NCI-H526 treated with DMSO at 0.1 percent for 48 hours (cell line): ENCODE measurements around the gene RNF144B.
"Not testable (repeated sequence)": the region's sequence is repeated elsewhere in the genome, so short reads cannot be mapped to it uniquely, and the experiment has no call there.

ENCODE experiments used
- DNase-seq: peaks from one replicate; lab custom pipeline; 2025; lab: John Stamatoyannopoulos, UW

RNF144B gene

GRCh38 chr6:18445228-18445627, 58.1 kb downstream of the RNF144B start:
- no peak for DNase-seq

GRCh38 chr6:18446771-18447170, 59.6 kb downstream of the RNF144B start:
- no peak for DNase-seq

- no peak for DNase-seq
These were observed 60.4 kb downstream of the RNF144B start for GRCh38 chr6:18447552-18447951.

GRCh38 chr6:18451756-18452155, 64.6 kb downstream of the RNF144B start:
- no peak for DNase-seq

GRCh38 chr6:18454446-18454845, 67.3 kb downstream of the RNF144B start:
- no peak for DNase-seq

GRCh38 chr6:18457065-18457737, 70.1 kb downstream of the RNF144B start:
- DNase-seq, result no peak

GRCh38 chr6:18458086-18458485, 70.9 kb downstream of the RNF144B start:
- DNase-seq, result not testable (repeated sequence)

- no peak for DNase-seq
These were observed 76.3 kb downstream of the RNF144B start for GRCh38 chr6:18463429-18463828.

GRCh38 chr6:18464176-18464575, 77.0 kb downstream of the RNF144B start:
- DNase-seq, result no peak

- no peak for DNase-seq
These were observed 78.4 kb downstream of the RNF144B start for GRCh38 chr6:18465410-18466154.

GRCh38 chr6:18467741-18468502, 80.8 kb downstream of the RNF144B start:
- no peak for DNase-seq

GRCh38 chr6:18468503-18468843, 81.3 kb downstream of the RNF144B start:
- no peak for DNase-seq

GRCh38 chr6:18469536-18469935, 82.4 kb downstream of the RNF144B start:
- no peak for DNase-seq

- no peak for DNase-seq
These were observed 84.2 kb downstream of the RNF144B start for GRCh38 chr6:18471232-18471964.

- DNase-seq, result no peak
These were observed 85.8 kb downstream of the RNF144B start for GRCh38 chr6:18472941-18473340.

- no peak for DNase-seq
These were observed 86.6 kb downstream of the RNF144B start for GRCh38 chr6:18473755-18474154.

GRCh38 chr6:18477301-18477941, 90.3 kb downstream of the RNF144B start:
- DNase-seq, result no peak

GRCh38 chr6:18478610-18479009, 91.5 kb downstream of the RNF144B start:
- DNase-seq, result no peak

- no peak for DNase-seq
These were observed 94.7 kb downstream of the RNF144B start for GRCh38 chr6:18481870-18482269.

GRCh38 chr6:18485660-18486435, 98.7 kb downstream of the RNF144B start:
- DNase-seq, result no peak

- no peak for DNase-seq
These were observed 100.9 kb downstream of the RNF144B start for GRCh38 chr6:18488004-18488403.
